NCI-H2227 (cell line): Measurements from ENCODE around the gene CEP112.
"Not testable (repeated sequence)": the region's sequence is repeated elsewhere in the genome, so short reads cannot be mapped to it uniquely, and the experiment has no call there.

ENCODE experiments used
- DNase-seq: peaks from one replicate; lab custom pipeline; 2025; ENCODE audit not compliant: unreplicated experiment; lab: John Stamatoyannopoulos, UW

The CEP112 gene

GRCh38 chr17:65745241-65745640 lies 446.7 kb downstream of the CEP112 start:
- no peak for DNase-seq

DNA sequence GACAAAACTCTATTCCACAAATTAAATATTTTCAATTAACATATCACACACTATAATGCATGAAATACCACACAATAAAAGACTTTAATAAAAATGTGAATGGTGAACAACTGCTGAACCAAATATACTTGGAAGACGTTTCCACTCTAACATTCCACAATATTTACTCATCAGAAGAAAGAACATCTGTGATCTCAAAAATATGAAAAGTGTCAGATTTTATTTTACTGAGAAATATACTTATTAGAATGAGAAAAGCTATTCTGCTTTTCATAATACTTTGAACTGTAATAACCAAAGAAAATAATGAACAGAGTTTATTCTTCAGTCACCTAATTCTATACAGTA lies 448.7 kb downstream of the CEP112 start:
- DNase-seq: no peak

GRCh38 chr17:65742403-65743307 lies 449.3 kb downstream of the CEP112 start:
- no peak for DNase-seq

GRCh38 chr17:65741710-65742109 lies 450.2 kb downstream of the CEP112 start:
- DNase-seq: no peak

- DNase-seq: no peak
Measured at GRCh38 chr17:65739034-65739433, 452.9 kb downstream of the CEP112 start.

GRCh38 chr17:65737451-65737850 lies 454.5 kb downstream of the CEP112 start:
- DNase-seq: no peak

GRCh38 chr17:65733314-65733713 lies 458.6 kb downstream of the CEP112 start:
- no peak for DNase-seq

GRCh38 chr17:65732667-65733066 lies 459.3 kb downstream of the CEP112 start:
- not testable (repeated sequence) for DNase-seq

DNA sequence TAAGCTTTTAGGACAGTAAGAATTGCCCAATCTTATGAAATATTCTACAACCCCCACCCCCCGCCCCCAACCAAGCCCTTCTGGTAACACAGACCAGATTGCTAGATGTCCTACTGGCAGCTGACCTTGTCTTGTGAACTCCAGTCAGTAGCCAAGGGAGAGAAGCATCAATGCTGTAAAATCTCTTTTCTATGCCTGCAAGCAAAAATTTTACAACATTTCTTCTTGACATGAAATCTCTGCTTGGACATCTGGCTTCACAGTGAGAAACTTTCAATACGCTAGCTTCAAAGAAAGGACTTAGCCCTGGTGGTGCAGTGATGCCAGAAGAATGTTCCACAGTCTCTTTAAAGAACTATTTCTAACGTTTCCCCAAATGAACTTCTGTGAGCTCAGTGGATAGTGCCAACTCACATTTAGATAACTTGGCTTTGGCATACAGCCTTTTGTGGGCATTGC lies 461.2 kb downstream of the CEP112 start:
- no peak for DNase-seq

- DNase-seq: no peak
Measured at GRCh38 chr17:65729207-65729606, 462.7 kb downstream of the CEP112 start.

DNA sequence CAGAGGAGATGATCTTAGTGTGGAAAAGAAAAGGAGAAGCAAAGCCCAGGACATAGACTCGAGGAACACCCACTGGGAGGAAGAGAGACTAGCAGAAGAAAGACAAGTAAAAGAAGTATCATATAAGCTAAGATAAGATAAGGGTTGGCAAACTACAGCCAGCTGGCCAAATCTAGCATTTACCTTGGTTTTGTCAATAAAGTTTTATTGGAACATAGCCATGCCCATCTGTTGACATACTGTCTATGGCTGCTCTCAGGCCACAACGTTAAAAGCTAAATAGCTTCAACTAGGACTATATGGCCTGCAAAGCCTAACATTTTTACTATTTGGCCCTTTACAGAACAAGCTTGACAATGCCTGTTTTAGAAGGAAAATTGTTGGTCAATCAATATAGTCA lies 464.1 kb downstream of the CEP112 start:
- no peak for DNase-seq

GRCh38 chr17:65727246-65727645 lies 464.7 kb downstream of the CEP112 start:
- no peak for DNase-seq

GRCh38 chr17:65723431-65724151 lies 468.3 kb downstream of the CEP112 start:
- DNase-seq: no peak

GRCh38 chr17:65718601-65719000 lies 473.3 kb downstream of the CEP112 start:
- DNase-seq: no peak

DNA sequence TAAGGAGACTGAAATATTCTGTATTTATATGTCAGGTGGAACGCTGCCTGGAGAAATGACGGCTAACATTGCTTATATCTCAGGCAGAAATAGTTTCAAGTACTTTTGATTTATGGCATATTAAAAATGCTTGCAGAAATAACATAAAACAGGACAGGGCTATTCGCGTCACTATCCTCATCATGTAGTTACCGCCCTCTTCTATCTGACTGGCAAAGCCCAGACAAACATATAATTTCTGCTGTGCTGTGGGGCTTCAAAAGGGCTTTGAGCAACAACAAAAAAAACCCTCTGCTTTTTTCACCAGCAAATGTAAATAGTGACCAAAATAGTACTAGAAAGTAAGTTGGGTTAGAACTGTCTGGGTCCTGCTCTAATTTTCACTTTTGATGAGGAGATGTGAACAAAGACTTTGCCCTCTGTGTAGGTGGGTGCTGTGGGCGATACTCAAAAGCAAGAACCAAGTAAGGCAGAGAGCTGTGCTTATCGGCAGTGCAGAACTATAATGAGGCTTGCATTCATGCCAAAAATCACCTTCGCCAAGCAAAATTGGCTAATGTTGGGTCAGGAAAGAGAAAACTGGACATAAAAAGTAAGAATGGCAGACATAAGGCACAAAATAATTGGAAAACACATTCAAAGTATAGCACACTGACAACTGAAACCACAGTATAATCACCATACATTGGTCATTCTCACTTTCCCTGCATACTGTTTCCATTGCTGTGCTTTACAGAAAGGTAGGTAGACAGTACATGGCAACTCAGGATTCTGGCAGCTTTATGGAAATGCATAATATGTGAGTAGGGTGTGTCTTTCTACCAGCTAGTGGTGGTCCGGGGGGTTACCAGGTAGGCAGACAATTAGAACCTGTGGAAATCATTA lies 479.3 kb downstream of the CEP112 start:
- DNase-seq: peak; percentile 46

DNA sequence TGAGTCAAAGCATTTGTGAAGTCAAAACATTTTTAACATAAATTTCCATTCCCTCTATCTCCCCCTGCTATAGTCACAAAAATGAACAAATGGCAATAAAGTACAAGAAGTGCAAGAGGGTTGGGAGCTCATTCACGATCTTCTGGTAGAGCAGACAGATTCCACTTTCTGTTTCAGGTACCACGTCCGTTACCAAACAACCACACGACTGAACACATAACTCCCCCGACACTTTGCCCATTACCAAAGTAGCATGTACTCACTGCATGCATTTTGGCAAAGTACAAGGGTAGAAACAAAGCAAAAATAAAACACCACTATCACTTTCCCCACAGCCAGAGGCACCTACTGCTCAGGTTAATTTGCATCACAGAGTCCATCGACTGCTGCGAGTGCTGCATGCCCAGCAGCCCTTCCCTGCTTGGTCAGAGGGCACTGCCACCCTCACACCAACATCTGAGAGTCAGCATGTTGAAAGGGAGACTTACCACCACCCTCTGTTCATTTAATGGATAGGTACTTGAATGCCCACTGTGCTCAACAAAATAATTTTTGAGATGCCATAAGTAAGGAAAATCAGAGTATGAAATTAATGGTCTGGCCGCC lies 480.2 kb downstream of the CEP112 start:
- DNase-seq: peak; percentile 25

DNA sequence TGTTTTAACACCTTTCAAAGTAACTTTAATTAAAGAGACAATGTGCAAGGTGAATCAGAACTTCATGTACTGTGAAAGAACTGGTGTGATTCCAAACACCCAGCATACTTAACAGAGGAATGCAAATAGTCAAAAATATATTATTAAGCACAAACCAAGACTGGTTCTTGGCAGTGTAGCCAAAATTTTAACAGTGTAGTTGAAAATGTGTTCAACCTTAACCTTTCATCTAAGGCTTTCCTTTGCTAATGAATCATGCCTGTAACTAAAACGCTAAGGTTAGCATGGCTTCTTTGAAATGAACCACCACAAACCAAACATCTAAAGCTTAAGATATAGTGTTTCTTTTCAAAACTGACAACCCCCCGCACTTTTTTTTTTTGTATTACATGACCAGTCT lies 484.2 kb downstream of the CEP112 start:
- DNase-seq: no peak

DNA sequence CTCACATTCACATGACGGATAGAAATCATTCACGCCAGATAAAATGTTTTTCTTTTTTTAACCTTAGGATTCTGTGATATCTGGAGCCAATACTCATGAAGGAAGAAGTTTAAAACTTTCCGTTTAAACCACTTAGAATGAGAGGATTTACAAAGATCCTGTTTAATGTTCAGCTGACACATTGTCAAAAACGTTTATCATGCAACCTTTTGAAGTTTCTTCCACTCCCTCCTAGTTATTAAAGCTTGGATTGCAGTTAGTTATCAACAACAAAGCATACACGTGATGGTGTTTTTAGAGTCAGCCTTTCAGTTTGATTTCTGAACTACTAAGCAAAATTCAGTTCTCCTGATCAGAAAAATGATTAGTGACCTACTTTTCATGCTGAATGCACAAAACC lies 487.2 kb downstream of the CEP112 start:
- no peak for DNase-seq

GRCh38 chr17:65703891-65704290 lies 488.0 kb downstream of the CEP112 start:
- DNase-seq: no peak

DNA sequence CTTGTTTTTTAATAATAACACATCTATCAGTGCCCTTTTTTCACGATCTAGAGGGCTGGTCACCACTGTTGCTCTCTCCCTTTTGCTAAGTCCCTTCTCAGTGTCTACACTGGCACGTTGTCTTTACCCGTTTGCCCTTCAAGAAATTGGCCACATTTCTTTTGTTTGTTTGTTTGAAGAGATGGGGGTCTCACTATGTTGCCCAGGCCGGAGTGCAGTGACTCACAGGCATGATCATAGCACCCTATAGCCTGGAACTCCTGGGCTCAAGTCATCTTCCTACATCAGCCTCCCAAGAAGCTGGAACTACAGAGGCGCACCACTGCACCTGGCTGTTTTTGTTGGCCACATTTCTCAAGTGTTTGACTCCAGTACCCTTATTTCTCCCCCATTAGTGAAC lies 492.5 kb downstream of the CEP112 start:
- DNase-seq: no peak
